ENCODE measurements around the gene MAP3K1. TPM values are rescaled to one million over a fixed set of nuclear protein-coding genes. Genes with fewer than 3 reads are reported as not detected.

The MAP3K1 gene
- total RNA-seq, result 5.4 and 5.8 TPM in 2 replicates

GRCh38 chr5:56814963-56815657 is at the start of gene MAP3K1:
Gene MAP3K1 (plus strand): TSS chr5:56815549. CDS start chr5:56815574, 25 bp downstream.

GRCh38 chr5:56909294-56910209 is 94.2 kb downstream of the MAP3K1 start, which contains the start of gene SETD9:
Gene SETD9 (plus strand): TSS chr5:56909596. CDS start chr5:56909646, 50 bp downstream.

Other genes with a start within 250 kb of the MAP3K1 start
- 11.7 and 17.6 TPM in 2 replicates for gene SETD9, start 94.0 kb downstream of the MAP3K1 start, total RNA-seq
- gene MIER3, start 136.6 kb downstream of the MAP3K1 start, total RNA-seq, result 11.9 and 37.4 TPM in 2 replicates

Measured in smooth muscle cell of trachea (primary cell).